Measurements from ENCODE around the gene PWP1. TPM values are rescaled to one million over a fixed set of nuclear protein-coding genes. Genes with fewer than 3 reads are reported as not detected.
A peak's percentile ranks its signal among the peaks of the same experiment; 100 is the strongest.

PWP1 gene
- total and polyA plus RNA-seq, 9 of the 15 experiments (the other 6 are each of a cell fraction or from before 2014, with no cell fraction given) = 61.6 to 401 (median 111) TPM

DNA sequence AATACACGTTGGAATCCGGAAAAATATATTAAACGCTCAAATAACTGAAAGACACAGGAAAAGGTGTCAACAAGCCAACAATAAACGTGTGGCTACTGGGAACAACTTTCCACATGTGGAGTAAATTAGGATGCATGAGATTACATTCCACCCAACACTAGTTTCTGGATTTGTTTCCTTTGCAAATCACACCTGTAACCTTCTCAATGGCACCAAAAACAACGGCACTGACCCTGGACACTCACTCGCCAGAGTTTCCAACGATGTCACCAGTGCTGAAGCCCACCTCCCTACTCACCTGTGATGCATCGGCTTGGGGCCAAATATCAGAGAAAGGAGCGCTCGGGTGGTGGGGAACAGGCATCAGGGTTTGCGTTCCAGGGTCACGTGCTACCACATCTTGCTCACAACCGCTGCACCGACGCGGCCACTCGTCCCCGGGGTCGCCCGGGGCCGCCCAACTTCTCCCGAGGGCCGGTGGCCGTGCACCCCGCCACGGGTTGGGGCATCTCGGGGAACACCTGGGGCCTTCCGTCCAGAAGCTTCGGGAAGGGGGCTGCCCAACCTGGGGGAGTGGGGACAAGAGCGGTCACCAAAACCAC is 74.7 kb downstream of the PWP1 start (continued):
- no peak for TF ChIP-seq POLR2A (conservative IDR thresholded peaks at IDR 0.05)
- peak; percentile 7; the same call in 1 of the 2 replicates for TF ChIP-seq ZBTB7A (IDR thresholded peaks at IDR 0.05; ENCODE audit: borderline replicate concordance, control insufficient read depth, low read depth, low read length)
- TF ChIP-seq, protein P1, sequence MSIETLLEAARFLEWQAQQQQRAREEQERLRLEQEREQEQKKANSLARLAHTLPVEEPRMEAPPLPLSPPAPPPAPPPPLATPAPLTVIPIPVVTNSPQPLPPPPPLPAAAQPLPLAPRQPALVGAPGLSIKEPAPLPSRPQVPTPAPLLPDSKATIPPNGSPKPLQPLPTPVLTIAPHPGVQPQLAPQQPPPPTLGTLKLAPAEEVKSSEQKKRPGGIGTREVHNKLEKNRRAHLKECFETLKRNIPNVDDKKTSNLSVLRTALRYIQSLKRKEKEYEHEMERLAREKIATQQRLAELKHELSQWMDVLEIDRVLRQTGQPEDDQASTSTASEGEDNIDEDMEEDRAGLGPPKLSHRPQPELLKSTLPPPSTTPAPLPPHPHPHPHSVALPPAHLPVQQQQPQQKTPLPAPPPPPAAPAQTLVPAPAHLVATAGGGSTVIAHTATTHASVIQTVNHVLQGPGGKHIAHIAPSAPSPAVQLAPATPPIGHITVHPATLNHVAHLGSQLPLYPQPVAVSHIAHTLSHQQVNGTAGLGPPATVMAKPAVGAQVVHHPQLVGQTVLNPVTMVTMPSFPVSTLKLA (conservative IDR thresholded peaks at IDR 0.05) = peak in 1 of 2 experiments; percentile 9; a peak in 1 of 4 replicates
- peak in 1 of 2 experiments; percentile 39 for TF ChIP-seq E2F6 (IDR thresholded peaks at IDR 0.05; ENCODE audit: borderline replicate concordance in 1 of 2, extremely low read depth in 1 of 2, insufficient read depth in 1 of 2, insufficient read length in 1 of 2, low read depth in 1 of 2, low read length in 1 of 2, poor library complexity in 1 of 2, severe bottlenecking in 1 of 2)
- TF ChIP-seq, protein P2, sequence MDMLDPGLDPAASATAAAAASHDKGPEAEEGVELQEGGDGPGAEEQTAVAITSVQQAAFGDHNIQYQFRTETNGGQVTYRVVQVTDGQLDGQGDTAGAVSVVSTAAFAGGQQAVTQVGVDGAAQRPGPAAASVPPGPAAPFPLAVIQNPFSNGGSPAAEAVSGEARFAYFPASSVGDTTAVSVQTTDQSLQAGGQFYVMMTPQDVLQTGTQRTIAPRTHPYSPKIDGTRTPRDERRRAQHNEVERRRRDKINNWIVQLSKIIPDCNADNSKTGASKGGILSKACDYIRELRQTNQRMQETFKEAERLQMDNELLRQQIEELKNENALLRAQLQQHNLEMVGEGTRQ (CRISPR knock-in tag; IDR thresholded peaks at IDR 0.05) = peak; percentile 66
- TF ChIP-seq ZNF175 (CRISPR knock-in tag; IDR thresholded peaks at IDR 0.05; ENCODE audit: low read depth) = no peak
- TF ChIP-seq CHD1 (IDR thresholded peaks at IDR 0.05; ENCODE audit: low read length) = peak; percentile 32
